ENCODE data around the gene AP4S1.

Gene AP4S1

DNA sequence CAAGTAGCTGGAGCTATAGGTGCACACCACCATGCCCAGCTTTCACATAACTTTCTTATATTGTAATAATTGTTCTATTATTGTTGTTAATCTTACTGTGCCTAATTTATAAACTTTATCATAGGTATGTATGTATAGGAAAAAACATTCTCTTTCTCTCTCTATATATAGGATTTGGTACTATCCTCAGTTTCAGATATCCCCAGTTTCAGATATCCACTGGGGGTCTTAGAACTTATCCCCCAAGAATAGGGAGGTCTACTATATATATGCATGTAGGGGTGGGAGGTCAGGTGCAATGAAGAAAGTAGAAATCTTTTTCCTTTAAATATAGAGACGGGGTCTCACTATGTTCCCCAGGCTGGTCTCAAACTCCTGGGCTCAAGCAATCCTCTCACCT, 71.6 kb downstream of the AP4S1 start:
- no peaks in the 10 kb centered on the region for H3K9me3 ChIP-seq (ENCODE audit: severe bottlenecking)
- H3K4me3 ChIP-seq (ENCODE audit: low read depth, low read length) = no peak overlapping the region
- TF ChIP-seq, protein P1, sequence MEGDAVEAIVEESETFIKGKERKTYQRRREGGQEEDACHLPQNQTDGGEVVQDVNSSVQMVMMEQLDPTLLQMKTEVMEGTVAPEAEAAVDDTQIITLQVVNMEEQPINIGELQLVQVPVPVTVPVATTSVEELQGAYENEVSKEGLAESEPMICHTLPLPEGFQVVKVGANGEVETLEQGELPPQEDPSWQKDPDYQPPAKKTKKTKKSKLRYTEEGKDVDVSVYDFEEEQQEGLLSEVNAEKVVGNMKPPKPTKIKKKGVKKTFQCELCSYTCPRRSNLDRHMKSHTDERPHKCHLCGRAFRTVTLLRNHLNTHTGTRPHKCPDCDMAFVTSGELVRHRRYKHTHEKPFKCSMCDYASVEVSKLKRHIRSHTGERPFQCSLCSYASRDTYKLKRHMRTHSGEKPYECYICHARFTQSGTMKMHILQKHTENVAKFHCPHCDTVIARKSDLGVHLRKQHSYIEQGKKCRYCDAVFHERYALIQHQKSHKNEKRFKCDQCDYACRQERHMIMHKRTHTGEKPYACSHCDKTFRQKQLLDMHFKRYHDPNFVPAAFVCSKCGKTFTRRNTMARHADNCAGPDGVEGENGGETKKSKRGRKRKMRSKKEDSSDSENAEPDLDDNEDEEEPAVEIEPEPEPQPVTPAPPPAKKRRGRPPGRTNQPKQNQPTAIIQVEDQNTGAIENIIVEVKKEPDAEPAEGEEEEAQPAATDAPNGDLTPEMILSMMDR (IDR thresholded peaks at IDR 0.05; ENCODE audit: low read depth, low read length) = no peak
- no peak for DNase-seq
- H3K36me3 ChIP-seq = peaks cover 50% of the 10 kb centered on the region
- no peak overlapping the region for H3K27ac ChIP-seq
- no peaks in the 10 kb centered on the region for H3K27me3 ChIP-seq (ENCODE audit: insufficient read depth, low read depth, severe bottlenecking)

DNA sequence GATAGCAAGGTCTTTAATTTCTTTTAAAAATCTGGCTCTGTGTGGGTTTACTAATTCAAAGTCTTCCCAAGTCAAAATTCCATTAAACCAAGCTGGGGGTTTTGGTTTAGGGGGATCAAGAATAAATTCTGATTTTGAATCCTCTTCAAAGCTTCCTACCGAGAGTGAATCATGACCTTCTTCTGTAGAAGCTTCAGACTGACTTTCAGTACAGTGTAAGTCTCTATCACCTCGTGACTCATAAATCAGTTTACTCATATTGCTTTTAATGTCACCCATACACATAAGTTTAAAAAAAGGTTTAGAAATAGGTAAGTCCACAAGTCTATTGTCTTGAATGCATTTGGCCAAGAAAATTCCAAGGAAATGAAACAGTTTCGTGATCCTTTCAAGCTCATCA, 81.3 kb downstream of the AP4S1 start:
- DNase-seq = no peak
- no peak overlapping the region for H3K27ac ChIP-seq
- H3K27me3 ChIP-seq (ENCODE audit: insufficient read depth, low read depth, severe bottlenecking) = no peaks in the 10 kb centered on the region
- H3K36me3 ChIP-seq = peaks cover 88% of the 10 kb centered on the region
- H3K9me3 ChIP-seq (ENCODE audit: severe bottlenecking) = peaks cover 2% of the 10 kb centered on the region
- no peak overlapping the region for H3K4me3 ChIP-seq (ENCODE audit: low read depth, low read length)
- TF ChIP-seq, protein P1 (IDR thresholded peaks at IDR 0.05; ENCODE audit: low read depth, low read length) = no peak

DNA sequence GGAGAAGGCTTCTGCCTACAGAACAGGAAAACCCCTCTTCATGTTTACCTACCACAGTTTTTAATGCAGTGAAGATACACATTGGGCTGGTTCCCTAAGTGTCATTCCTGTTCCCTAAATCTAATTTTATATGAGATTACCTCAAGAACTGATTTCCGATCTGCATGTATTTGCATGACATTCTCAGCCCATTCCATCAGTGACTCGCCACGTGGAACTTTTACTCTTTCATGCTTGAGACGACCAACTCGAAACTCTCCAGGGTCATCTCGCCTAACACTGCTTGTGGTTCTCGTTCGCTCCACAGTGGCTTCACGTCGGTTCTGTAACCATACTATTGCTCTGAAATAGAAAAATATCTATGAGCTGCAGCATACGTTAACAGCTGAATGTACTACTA, 83.8 kb downstream of the AP4S1 start:
- TF ChIP-seq, protein P1 (IDR thresholded peaks at IDR 0.05; ENCODE audit: low read depth, low read length) = no peak
- no peaks in the 10 kb centered on the region for H3K9me3 ChIP-seq (ENCODE audit: severe bottlenecking)
- no peak overlapping the region for H3K27ac ChIP-seq
- peaks cover 87% of the 10 kb centered on the region for H3K36me3 ChIP-seq
- no peaks in the 10 kb centered on the region for H3K27me3 ChIP-seq (ENCODE audit: insufficient read depth, low read depth, severe bottlenecking)
- no peak for DNase-seq
- H3K4me3 ChIP-seq (ENCODE audit: low read depth, low read length) = no peak overlapping the region

DNA sequence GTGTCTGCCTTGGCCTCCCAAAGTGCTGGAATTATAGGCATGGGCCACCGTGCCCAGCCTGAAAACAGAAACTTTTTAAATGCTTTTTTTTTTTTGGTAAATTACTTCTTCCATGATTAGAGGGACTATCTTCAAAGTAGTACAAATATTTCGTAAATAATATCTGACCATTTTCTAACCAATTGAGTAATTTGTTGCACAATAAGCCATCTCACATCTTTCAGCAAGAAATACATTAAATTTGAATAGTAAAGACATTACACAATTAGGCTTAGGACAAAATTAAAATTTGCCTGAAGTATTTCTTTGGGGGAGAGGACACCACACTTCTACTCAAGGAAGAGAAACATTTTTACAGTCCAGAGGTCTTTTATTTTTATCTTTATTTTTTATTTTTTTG, 85.4 kb downstream of the AP4S1 start:
- TF ChIP-seq, protein P1 (IDR thresholded peaks at IDR 0.05; ENCODE audit: low read depth, low read length) = no peak
- Histone ChIP-seq H3K27me3 (ENCODE audit: insufficient read depth, low read depth, severe bottlenecking) (no peaks in the 10 kb centered on the region), H3K27ac (no peak overlapping the region), H3K9me3 (ENCODE audit: severe bottlenecking) (no peaks in the 10 kb centered on the region), H3K4me3 (ENCODE audit: low read depth, low read length) (no peak overlapping the region), H3K36me3 (peaks cover 86% of the 10 kb centered on the region)
- no peak for DNase-seq

DNA sequence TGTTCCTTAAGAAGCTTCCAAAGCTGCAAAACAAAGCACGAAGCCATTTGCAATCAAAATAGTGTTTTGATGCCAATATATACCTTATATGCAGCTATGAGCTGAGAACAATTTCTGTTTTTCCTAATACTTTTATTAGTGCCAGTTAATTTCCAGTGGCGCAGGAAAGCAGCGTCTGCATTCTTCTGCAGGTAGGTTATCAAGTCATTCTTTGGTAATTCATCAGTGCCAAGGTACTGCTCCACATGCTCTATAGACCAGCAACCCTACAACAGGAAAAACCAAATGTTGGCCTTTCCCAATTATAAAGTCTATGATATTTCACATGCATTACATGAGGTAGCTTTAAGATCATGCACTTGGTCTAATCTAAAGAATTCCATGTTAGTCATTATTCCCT, 88.3 kb downstream of the AP4S1 start:
- DNase-seq = no peak
- H3K27ac ChIP-seq = no peak overlapping the region
- no peaks in the 10 kb centered on the region for H3K27me3 ChIP-seq (ENCODE audit: insufficient read depth, low read depth, severe bottlenecking)
- H3K4me3 ChIP-seq (ENCODE audit: low read depth, low read length) = no peak overlapping the region
- H3K9me3 ChIP-seq (ENCODE audit: severe bottlenecking) = no peaks in the 10 kb centered on the region
- TF ChIP-seq, protein P1 (IDR thresholded peaks at IDR 0.05; ENCODE audit: low read depth, low read length) = no peak
- peaks cover 89% of the 10 kb centered on the region for H3K36me3 ChIP-seq

DNA sequence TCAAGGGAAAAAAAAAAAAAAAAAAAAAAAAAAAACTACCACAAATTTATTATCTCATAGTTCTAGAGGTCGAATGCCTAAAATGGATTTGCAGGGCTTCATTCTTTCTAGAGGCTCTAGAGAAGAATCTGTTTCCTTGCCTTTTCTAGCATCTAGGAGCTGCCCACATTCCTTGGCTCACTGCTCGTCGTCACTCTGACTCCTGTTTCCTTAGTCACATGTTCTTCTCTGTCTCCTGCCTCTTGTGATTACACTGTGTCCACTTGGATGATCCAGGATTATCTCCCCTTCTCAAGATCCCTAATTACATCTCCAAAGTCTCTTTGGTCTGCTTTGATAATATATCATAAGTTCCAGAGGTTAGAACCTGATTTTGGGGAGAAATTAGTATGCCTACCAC, 93.4 kb downstream of the AP4S1 start:
- no peaks in the 10 kb centered on the region for H3K9me3 ChIP-seq (ENCODE audit: severe bottlenecking)
- TF ChIP-seq, protein P1 (IDR thresholded peaks at IDR 0.05; ENCODE audit: low read depth, low read length) = no peak
- no peak overlapping the region for H3K27ac ChIP-seq
- no peak overlapping the region for H3K4me3 ChIP-seq (ENCODE audit: low read depth, low read length)
- H3K36me3 ChIP-seq = peaks cover 88% of the 10 kb centered on the region
- H3K27me3 ChIP-seq (ENCODE audit: insufficient read depth, low read depth, severe bottlenecking) = no peaks in the 10 kb centered on the region
- no peak for DNase-seq

Data from WERI-Rb-1 (cell line).